ENCODE results near the gene APBA2.

Gene APBA2

DNA sequence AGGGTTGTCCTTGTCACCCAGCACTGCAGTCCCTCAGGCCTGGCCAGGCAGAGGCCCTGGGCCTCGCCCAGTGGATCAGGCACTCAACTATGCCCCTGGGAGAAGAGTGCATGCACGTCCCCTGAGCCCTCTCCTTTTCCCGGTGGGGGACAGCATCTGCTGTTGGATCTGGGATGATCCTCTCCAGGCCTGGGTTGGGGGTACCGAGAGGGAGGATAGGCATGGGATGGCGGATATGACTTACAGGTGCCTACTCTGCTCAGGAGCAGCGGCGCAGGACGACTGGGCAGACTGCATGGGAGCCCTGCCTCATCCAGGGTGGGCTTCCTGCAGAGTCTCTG lies 9.0 kb upstream of the APBA2 start:
- TF ChIP-seq, protein P1, sequence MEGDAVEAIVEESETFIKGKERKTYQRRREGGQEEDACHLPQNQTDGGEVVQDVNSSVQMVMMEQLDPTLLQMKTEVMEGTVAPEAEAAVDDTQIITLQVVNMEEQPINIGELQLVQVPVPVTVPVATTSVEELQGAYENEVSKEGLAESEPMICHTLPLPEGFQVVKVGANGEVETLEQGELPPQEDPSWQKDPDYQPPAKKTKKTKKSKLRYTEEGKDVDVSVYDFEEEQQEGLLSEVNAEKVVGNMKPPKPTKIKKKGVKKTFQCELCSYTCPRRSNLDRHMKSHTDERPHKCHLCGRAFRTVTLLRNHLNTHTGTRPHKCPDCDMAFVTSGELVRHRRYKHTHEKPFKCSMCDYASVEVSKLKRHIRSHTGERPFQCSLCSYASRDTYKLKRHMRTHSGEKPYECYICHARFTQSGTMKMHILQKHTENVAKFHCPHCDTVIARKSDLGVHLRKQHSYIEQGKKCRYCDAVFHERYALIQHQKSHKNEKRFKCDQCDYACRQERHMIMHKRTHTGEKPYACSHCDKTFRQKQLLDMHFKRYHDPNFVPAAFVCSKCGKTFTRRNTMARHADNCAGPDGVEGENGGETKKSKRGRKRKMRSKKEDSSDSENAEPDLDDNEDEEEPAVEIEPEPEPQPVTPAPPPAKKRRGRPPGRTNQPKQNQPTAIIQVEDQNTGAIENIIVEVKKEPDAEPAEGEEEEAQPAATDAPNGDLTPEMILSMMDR (IDR thresholded peaks at IDR 0.05; ENCODE audit: extremely low read depth, missing control alignments), result no peak
- no peak for DNase-seq (ENCODE audit: low spot score)

DNA sequence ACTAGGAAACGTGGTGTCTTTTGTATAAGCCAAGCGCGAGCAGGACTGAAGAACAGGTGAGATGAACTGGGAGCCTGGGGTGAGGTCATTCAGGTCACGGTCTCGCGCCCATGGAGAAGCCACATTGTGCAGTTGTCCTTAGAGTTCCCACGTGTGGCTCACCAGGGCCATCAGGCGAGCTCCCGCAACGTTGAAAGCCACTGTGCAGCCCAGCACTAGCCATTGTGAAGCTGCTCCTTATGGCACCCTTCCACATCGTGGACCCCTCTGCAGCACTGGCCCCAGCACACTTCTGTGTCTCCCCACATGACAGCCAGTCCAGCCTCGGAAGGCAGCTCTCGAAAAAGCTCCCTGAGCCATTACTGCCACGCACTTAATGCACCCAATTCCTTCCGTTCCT lies 7.6 kb upstream of the APBA2 start:
- TF ChIP-seq, protein P1 (IDR thresholded peaks at IDR 0.05; ENCODE audit: extremely low read depth, missing control alignments), result no peak
- DNase-seq (ENCODE audit: low spot score), result no peak

DNA sequence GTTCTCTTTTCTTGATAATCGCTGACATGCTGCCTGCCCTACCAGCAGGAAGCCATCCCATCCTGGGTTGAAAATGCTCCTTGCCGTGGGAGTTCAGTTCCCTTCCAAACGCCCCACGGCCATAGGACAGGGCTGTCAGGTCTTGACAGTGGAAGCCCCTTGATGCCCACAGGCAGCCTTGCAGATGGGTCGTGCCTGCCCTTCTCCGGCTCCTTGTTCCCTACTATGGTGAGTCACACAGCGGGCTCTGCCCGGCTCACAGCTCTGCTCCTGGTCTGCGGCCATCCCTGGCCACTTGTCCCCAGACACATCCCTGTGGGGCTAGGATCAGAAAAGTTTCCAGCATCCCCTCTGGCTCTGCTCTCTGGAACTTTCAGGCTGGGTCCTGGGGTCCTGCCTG lies 6.2 kb upstream of the APBA2 start:
- DNase-seq (ENCODE audit: low spot score), result no peak
- TF ChIP-seq, protein P1 (IDR thresholded peaks at IDR 0.05; ENCODE audit: extremely low read depth, missing control alignments), result no peak

DNA sequence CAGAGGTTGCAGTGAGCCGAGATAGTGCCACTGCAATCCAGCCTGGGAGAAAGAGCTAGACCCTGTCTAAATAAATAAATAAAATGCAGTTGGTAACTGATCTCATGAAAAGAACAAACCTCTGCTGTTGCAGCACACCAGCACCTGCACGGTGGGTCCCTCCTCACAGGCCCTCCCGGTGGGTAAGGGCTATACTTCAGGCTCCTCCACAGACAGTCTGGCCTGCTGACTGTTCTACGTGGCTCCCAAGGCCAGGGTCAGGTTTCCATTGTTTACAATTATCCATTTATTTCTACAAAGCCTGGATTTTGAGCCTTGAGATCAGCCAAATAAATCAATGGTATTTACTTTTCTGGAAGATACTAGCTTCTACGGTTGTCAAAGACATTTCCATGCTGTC lies 5.1 kb upstream of the APBA2 start:
- no peak for DNase-seq (ENCODE audit: low spot score)
- TF ChIP-seq, protein P1 (IDR thresholded peaks at IDR 0.05; ENCODE audit: extremely low read depth, missing control alignments), result no peak

DNA sequence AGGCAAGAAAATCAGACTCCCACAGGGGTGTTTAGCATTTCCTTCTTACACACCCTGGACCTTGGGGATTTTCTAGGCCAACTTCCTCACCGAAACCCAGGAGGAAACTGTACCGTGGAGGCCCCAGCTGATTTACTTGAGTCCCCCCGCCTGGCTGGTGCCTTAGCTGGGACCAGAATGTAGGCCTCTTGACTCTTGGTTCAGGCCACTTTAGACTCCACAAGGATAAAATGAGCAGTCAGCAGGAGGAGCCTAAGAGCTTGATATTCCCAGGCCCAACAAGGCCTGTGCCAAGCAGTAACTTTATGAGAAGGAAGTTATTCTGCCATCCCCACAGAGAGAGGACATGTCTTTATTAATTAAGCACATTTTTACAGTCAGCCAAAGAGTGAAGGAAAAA lies 4.6 kb upstream of the APBA2 start:
- TF ChIP-seq, protein P1 (IDR thresholded peaks at IDR 0.05; ENCODE audit: extremely low read depth, missing control alignments), result no peak
- DNase-seq (ENCODE audit: low spot score), result no peak

DNA sequence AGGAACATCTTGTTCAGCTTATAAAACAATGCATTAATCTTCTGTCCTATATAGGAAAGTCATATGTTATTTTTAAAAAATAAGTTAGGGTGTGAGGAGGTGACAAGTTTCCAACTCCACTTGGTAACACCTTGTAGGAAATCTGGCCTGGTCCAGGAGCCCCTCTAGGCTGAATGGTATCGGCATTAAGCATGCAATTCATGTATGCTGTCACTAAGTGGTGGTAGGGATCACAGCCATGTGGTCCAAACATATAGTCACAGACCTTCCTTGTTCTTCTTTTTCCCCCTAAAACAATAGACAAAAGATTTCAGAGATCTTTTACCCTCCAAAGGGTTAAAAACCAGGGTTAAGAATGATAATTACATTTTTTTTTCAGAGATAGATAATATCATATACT lies 4.2 kb upstream of the APBA2 start:
- no peak for DNase-seq (ENCODE audit: low spot score)
- TF ChIP-seq, protein P1 (IDR thresholded peaks at IDR 0.05; ENCODE audit: extremely low read depth, missing control alignments), result no peak

DNA sequence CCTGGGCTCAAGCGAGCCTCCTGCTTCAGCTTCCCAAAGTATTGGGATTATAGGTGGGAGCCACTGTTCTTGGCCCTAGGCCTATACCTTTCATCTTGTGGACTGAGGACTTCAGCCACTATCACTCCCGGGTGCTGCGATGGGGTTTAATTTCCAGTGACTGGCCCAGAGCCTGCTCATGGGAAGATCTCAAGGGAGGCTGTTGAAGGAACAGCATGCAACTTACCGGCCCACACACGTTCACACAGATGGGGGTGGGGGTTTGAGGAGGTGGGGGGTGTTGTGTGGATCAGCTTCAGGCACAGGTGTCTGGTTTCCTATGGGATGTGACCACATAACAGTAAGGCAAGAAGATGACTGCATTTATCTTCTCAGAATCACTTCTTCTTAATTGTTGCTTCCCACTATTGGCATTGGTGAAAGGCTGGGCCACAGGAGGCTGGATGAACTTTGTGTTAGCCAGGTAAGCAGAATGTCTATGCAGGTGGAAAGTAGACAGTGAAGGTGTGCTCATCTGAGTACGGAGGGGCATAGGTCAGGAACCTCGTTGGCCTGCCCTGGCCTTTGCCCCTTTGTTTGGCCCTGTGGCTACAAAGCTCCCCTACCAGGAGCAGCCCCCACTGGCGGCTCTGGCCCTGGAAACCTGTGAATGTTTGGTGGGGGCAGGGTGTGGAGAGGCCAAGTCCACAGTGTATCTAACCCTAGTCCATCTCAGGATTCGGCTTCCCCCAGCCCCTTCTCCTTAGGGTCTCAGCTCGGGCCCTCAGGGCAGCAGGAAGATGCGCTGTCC lies 1.4 kb upstream of the APBA2 start:
- no peak for DNase-seq (ENCODE audit: low spot score)
- TF ChIP-seq, protein P1 (IDR thresholded peaks at IDR 0.05; ENCODE audit: extremely low read depth, missing control alignments), result no peak

All from GM20000 (cell line).